WTC11 (cell line): ENCODE measurements around the gene CTCFL. TPM values are rescaled to one million over a fixed set of nuclear protein-coding genes. Genes with fewer than 3 reads are reported as not detected.

Experiments
- ATAC-seq: fragments of 200-7000 bp; cut with Tn5 transposase; 2 replicates; pipeline ENCODE4 v1.10.0; 2021; ENCODE audit warnings: mild to moderate bottlenecking, moderate library complexity
- CTCF ChIA-PET: fragments of 300-600 bp; sonication (Branson Sonifier 250); formaldehyde crosslinking; loops from one replicate; lab custom pipeline; 2021; ENCODE audit warnings: antibody characterized with exemption; lab: Charles Lee
- POLR2A ChIA-PET: fragments of 350-600 bp; sonication (Branson Sonifier 250); formaldehyde crosslinking; loops from one replicate; lab custom pipeline; 2021; ENCODE audit warnings: antibody characterized with exemption; lab: Charles Lee
- DNase-seq: peaks from one replicate; pipeline ENCODE4 v3.0.0; 2021; ENCODE audit warnings: low spot score
- H3K27ac Mint-ChIP-seq: 2 replicates; pipeline ENCODE4 v1.8.0; 2021; ENCODE audit warnings: mixed read lengths
- H3K27me3 Mint-ChIP-seq: 2 replicates; pipeline ENCODE4 v1.8.0; 2021; ENCODE audit warnings: low read depth, mild to moderate bottlenecking, moderate library complexity, mixed read lengths
- H3K36me3 Mint-ChIP-seq: 2 replicates; pipeline ENCODE4 v1.8.0; 2021; ENCODE audit warnings: mixed read lengths
- H3K4me1 Mint-ChIP-seq: 2 replicates; pipeline ENCODE4 v1.8.0; 2022; ENCODE audit warnings: mixed read lengths
- H3K4me3 Mint-ChIP-seq: 2 replicates; pipeline ENCODE4 v1.8.0; 2021; ENCODE audit warnings: mild to moderate bottlenecking, moderate library complexity, mixed read lengths
- H3K9me3 Mint-ChIP-seq: 2 replicates; pipeline ENCODE4 v1.8.0; 2021; ENCODE audit warnings: mixed read lengths
- ATF3 ChIP-seq: sonication (generic); formaldehyde crosslinking; conservative IDR thresholded peaks from 2 replicates; pipeline ENCODE4 v1.8.1; 2022; ENCODE audit warnings: mild to moderate bottlenecking, missing genetic modification reagents
- CREM ChIP-seq: sonication (generic); formaldehyde crosslinking; IDR thresholded peaks from 2 replicates; pipeline ENCODE4 v1.8.1; 2022; ENCODE audit warnings: mild to moderate bottlenecking, missing genetic modification reagents, moderate library complexity
- EMX1 ChIP-seq: fragments of 250-450 bp; sonication (Bioruptor Pico); IDR thresholded peaks from 2 replicates; pipeline ENCODE4 v1.8.0; 2021; ENCODE audit warnings: mild to moderate bottlenecking
- ESRRA ChIP-seq: sonication (generic); formaldehyde crosslinking; IDR thresholded peaks from 2 replicates; pipeline ENCODE4 v1.8.1; 2022; ENCODE audit warnings: mild to moderate bottlenecking, missing genetic modification reagents, borderline replicate concordance
- FOXK1 ChIP-seq: sonication (generic); formaldehyde crosslinking; IDR thresholded peaks from 2 replicates; pipeline ENCODE4 v1.8.0; 2022; ENCODE audit warnings: mild to moderate bottlenecking, moderate library complexity, missing genetic modification reagents
- FOXP4 ChIP-seq: sonication (generic); formaldehyde crosslinking; IDR thresholded peaks from 2 replicates; pipeline ENCODE4 v1.8.0; 2022; ENCODE audit warnings: mild to moderate bottlenecking, missing genetic modification reagents
- GTF2I ChIP-seq: fragments of 250-450 bp; sonication (Bioruptor Pico); conservative IDR thresholded peaks from 2 replicates; pipeline ENCODE4 v1.4.0; 2021; ENCODE audit warnings: mild to moderate bottlenecking
- HMGXB4 ChIP-seq: sonication (generic); formaldehyde crosslinking; IDR thresholded peaks from 2 replicates; pipeline ENCODE4 v1.8.1; 2023; ENCODE audit warnings: mild to moderate bottlenecking, moderate library complexity, missing genetic modification reagents
- KAT7 ChIP-seq: sonication (generic); formaldehyde crosslinking; IDR thresholded peaks from 2 replicates; pipeline ENCODE4 v1.8.1; 2023; ENCODE audit warnings: missing genetic modification reagents, mild to moderate bottlenecking, borderline replicate concordance
- MAX ChIP-seq: sonication (generic); formaldehyde crosslinking; IDR thresholded peaks from 2 replicates; pipeline ENCODE4 v1.8.0; 2022; ENCODE audit warnings: mild to moderate bottlenecking, missing genetic modification reagents
- MYBL2 ChIP-seq: sonication (generic); formaldehyde crosslinking; IDR thresholded peaks from 2 replicates; pipeline ENCODE4 v1.8.1; 2023; ENCODE audit warnings: mild to moderate bottlenecking, moderate library complexity, missing genetic modification reagents
- NFE2L1 ChIP-seq: sonication (generic); formaldehyde crosslinking; IDR thresholded peaks from 2 replicates; pipeline ENCODE4 v1.8.1; 2023; ENCODE audit warnings: missing genetic modification reagents
- PRDM15 ChIP-seq: sonication (generic); formaldehyde crosslinking; IDR thresholded peaks from 2 replicates; pipeline ENCODE4 v1.8.0; 2022; ENCODE audit warnings: missing genetic modification reagents
- SMAD3 ChIP-seq: sonication (generic); formaldehyde crosslinking; IDR thresholded peaks from 2 replicates; pipeline ENCODE4 v1.8.0; 2022; ENCODE audit warnings: missing genetic modification reagents, mild to moderate bottlenecking, borderline replicate concordance
- SOX15 ChIP-seq: fragments of 250-450 bp; sonication (Bioruptor Pico); IDR thresholded peaks from 2 replicates; pipeline ENCODE4 v1.9.0; 2021; ENCODE audit warnings: mild to moderate bottlenecking
- TP53 ChIP-seq: sonication (generic); formaldehyde crosslinking; IDR thresholded peaks from 2 replicates; pipeline ENCODE4 v1.8.1; 2023; ENCODE audit warnings: mild to moderate bottlenecking, missing genetic modification reagents
- total RNA-seq: library from RNA; stranded (reverse); gene quantifications from 3 replicates; pipeline ENCODE4 v1.2.3, GENCODE V29; 2021
- TF ChIP-seq, protein P1 (sequence below): fragments of 200-600 bp; IDR thresholded peaks from 2 replicates; pipeline ENCODE4 v1.8.0; 2022; ENCODE audit warnings: antibody characterized with exemption
- TF ChIP-seq, protein P2 (sequence below): sonication (generic); formaldehyde crosslinking; IDR thresholded peaks from 2 replicates; pipeline ENCODE4 v1.8.1; 2022; ENCODE audit warnings: low read depth, mild to moderate bottlenecking, moderate library complexity, missing genetic modification reagents, borderline replicate concordance
- TF ChIP-seq, protein P3 (sequence below): sonication (generic); formaldehyde crosslinking; IDR thresholded peaks from 2 replicates; pipeline ENCODE4 v1.8.1; 2023; ENCODE audit warnings: mild to moderate bottlenecking, missing genetic modification reagents, moderate library complexity

The CTCFL gene
- total RNA-seq, 1 experiment from 2014 or later: 0.70 TPM

DNA sequence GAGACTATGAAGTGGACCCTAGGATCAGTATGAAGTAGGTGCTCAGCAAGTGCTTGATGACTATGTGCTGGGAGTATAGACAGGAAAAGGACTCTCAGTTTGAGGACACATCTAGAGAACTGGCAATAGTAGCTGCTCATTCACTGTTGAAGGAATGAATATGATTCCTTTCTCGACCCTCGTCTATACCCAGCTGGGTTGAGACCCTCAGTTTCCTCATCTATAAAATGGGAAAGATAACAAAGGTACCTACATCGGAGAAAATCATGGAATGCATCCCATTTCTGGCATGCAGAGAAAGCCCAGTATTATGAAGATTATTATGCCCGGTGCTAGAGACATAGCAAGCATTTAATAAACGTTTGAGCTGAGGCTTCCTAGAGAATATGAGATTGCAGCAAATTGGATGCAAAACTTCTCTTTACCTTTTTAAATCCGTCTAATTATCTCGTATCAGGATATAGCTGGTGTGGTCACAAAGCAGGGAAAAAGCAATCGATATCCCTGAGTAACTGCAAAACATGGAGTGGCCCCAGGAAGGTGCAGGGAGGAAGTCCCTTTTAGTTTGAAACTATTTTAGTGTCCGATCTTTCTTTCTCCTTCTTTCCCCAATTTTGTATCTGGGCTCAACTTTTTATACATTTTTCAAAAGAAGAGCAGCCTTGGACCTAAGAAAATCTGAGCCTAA is 33.1 kb upstream of the CTCFL start:
- ATAC-seq (no peak), DNase-seq (no peak)
- Mint-ChIP-seq H3K4me3 (no peak overlapping the region), H3K9me3 (no peaks in the 10 kb centered on the region), H3K36me3 (no peaks in the 10 kb centered on the region), H3K27me3 (no peaks in the 10 kb centered on the region; the same call in 1 of the 2 replicates), H3K4me1 (peaks cover 9% of the 10 kb centered on the region), H3K27ac (no peak overlapping the region)
- TF ChIP-seq, protein P1, sequence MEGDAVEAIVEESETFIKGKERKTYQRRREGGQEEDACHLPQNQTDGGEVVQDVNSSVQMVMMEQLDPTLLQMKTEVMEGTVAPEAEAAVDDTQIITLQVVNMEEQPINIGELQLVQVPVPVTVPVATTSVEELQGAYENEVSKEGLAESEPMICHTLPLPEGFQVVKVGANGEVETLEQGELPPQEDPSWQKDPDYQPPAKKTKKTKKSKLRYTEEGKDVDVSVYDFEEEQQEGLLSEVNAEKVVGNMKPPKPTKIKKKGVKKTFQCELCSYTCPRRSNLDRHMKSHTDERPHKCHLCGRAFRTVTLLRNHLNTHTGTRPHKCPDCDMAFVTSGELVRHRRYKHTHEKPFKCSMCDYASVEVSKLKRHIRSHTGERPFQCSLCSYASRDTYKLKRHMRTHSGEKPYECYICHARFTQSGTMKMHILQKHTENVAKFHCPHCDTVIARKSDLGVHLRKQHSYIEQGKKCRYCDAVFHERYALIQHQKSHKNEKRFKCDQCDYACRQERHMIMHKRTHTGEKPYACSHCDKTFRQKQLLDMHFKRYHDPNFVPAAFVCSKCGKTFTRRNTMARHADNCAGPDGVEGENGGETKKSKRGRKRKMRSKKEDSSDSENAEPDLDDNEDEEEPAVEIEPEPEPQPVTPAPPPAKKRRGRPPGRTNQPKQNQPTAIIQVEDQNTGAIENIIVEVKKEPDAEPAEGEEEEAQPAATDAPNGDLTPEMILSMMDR: no peak
- TF ChIP-seq, protein P2, sequence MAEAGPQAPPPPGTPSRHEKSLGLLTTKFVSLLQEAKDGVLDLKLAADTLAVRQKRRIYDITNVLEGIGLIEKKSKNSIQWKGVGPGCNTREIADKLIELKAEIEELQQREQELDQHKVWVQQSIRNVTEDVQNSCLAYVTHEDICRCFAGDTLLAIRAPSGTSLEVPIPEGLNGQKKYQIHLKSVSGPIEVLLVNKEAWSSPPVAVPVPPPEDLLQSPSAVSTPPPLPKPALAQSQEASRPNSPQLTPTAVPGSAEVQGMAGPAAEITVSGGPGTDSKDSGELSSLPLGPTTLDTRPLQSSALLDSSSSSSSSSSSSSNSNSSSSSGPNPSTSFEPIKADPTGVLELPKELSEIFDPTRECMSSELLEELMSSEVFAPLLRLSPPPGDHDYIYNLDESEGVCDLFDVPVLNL (CRISPR knock-in tag): no peak
- TF ChIP-seq FOXK1 (CRISPR knock-in tag) (no peak), HMGXB4 (CRISPR knock-in tag) (no peak), CREM (CRISPR knock-in tag) (no peak), KAT7 (CRISPR knock-in tag) (no peak), TP53 (CRISPR knock-in tag) (no peak), PRDM15 (no peak), MAX (no peak), ESRRA (CRISPR knock-in tag) (no peak), SOX15 (CRISPR knock-in tag) (no peak), NFE2L1 (CRISPR knock-in tag) (no peak), MYBL2 (CRISPR knock-in tag) (no peak), EMX1 (CRISPR knock-in tag) (no peak)
- ChIA-PET POLR2A (no interaction called here), CTCF (interaction anchor here (1.2 to 1.5 kb wide), 2 partner anchors 10 to 15 kb away, joined by 3 to 4 read pairs; no protein-coding TSS in a partner anchor)

GRCh38 chr20:57556980-57557274 is 32.0 kb upstream of the CTCFL start:
- no peak overlapping the region for H3K27ac Mint-ChIP-seq
- peaks cover 9% of the 10 kb centered on the region for H3K4me1 Mint-ChIP-seq
- ATAC-seq: no peak
- ChIA-PET CTCF (no interaction called here), POLR2A (no interaction called here)
- no peak for DNase-seq
- H3K27me3 Mint-ChIP-seq: no peaks in the 10 kb centered on the region; the same call in 1 of the 2 replicates
- TF ChIP-seq NFE2L1 (CRISPR knock-in tag) (no peak), ATF3 (CRISPR knock-in tag) (no peak), GTF2I (no peak), SMAD3 (no peak), FOXP4 (CRISPR knock-in tag) (no peak)
- TF ChIP-seq, protein P3, sequence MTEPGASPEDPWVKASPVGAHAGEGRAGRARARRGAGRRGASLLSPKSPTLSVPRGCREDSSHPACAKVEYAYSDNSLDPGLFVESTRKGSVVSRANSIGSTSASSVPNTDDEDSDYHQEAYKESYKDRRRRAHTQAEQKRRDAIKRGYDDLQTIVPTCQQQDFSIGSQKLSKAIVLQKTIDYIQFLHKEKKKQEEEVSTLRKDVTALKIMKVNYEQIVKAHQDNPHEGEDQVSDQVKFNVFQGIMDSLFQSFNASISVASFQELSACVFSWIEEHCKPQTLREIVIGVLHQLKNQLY (CRISPR knock-in tag): no peak
- H3K36me3 Mint-ChIP-seq: no peaks in the 10 kb centered on the region
- H3K4me3 Mint-ChIP-seq: no peak overlapping the region
- H3K9me3 Mint-ChIP-seq: no peaks in the 10 kb centered on the region
